Osteoblast (primary cell): ENCODE measurements around the gene CARHSP1. TPM values are rescaled to one million over a fixed set of nuclear protein-coding genes. Genes with fewer than 3 reads are reported as not detected.

Experiments used
- DNase-seq: peaks from one replicate; pipeline ENCODE4 v3.0.0; 2011; ENCODE audit warnings: low spot score, mixed read lengths; ENCODE audit not compliant: insufficient read length; ENCODE audit errors: missing footprints
- H2AFZ ChIP-seq: 2 replicates; pipeline ENCODE4 v1.6.0; 2011; ENCODE audit warnings: mild to moderate bottlenecking, low read length
- H3K27ac ChIP-seq: 2 replicates; pipeline ENCODE4 v1.5.1; 2011; ENCODE audit warnings: mild to moderate bottlenecking, low read depth, low read length, moderate library complexity
- H3K27me3 ChIP-seq: 2 replicates; pipeline ENCODE4 v1.6.0; 2012; ENCODE audit warnings: mild to moderate bottlenecking, control low read depth, inconsistent platforms, low read length, moderate library complexity; ENCODE audit not compliant: insufficient read depth
- H3K36me3 ChIP-seq: 2 replicates; pipeline ENCODE4 v1.5.1; 2011; ENCODE audit warnings: mild to moderate bottlenecking, low read length, control low read depth, moderate library complexity; ENCODE audit not compliant: insufficient read depth
- H3K4me1 ChIP-seq: 2 replicates; pipeline ENCODE4 v1.5.1; 2011; ENCODE audit warnings: mild to moderate bottlenecking, low read length, control low read depth, moderate library complexity; ENCODE audit not compliant: insufficient read depth
- H3K4me2 ChIP-seq: 2 replicates; pipeline ENCODE4 v1.6.0; 2011; ENCODE audit warnings: mild to moderate bottlenecking, low read length; ENCODE audit not compliant: insufficient read depth
- H3K4me3 ChIP-seq: fragments of 200-600 bp; sonication (generic); 3 replicates; pipeline ENCODE4 v1.5.1; 2012; ENCODE audit warnings: mild to moderate bottlenecking, low read length, inconsistent platforms; ENCODE audit not compliant: insufficient read depth
- H3K79me2 ChIP-seq: 2 replicates; pipeline ENCODE4 v1.6.0; 2012; ENCODE audit warnings: mild to moderate bottlenecking, low read length, control low read depth, inconsistent platforms; ENCODE audit not compliant: insufficient read depth
- H3K9me3 ChIP-seq: 2 replicates; pipeline ENCODE4 v1.5.1; 2011; ENCODE audit warnings: low read depth, low read length, control low read depth
- H4K20me1 ChIP-seq: 2 replicates; pipeline ENCODE4 v1.6.0; 2012; ENCODE audit warnings: mild to moderate bottlenecking, low read length, control low read depth; ENCODE audit not compliant: insufficient read depth
- total RNA-seq: library from RNA; depleted of rRNA; stranded (reverse); fragments of >200 nt; gene quantifications from 2 replicates; pipeline ENCODE4 v1.2.3, GENCODE V29; 2012
- TF ChIP-seq, protein P1 (sequence below): IDR thresholded peaks from 2 replicates; pipeline ENCODE4 v1.5.1; 2011; ENCODE audit warnings: mild to moderate bottlenecking, low read depth, low read length, moderate library complexity; ENCODE audit errors: extremely low read depth

The CARHSP1 gene
- total RNA-seq, 1 donor = 92.6 TPM

DNA sequence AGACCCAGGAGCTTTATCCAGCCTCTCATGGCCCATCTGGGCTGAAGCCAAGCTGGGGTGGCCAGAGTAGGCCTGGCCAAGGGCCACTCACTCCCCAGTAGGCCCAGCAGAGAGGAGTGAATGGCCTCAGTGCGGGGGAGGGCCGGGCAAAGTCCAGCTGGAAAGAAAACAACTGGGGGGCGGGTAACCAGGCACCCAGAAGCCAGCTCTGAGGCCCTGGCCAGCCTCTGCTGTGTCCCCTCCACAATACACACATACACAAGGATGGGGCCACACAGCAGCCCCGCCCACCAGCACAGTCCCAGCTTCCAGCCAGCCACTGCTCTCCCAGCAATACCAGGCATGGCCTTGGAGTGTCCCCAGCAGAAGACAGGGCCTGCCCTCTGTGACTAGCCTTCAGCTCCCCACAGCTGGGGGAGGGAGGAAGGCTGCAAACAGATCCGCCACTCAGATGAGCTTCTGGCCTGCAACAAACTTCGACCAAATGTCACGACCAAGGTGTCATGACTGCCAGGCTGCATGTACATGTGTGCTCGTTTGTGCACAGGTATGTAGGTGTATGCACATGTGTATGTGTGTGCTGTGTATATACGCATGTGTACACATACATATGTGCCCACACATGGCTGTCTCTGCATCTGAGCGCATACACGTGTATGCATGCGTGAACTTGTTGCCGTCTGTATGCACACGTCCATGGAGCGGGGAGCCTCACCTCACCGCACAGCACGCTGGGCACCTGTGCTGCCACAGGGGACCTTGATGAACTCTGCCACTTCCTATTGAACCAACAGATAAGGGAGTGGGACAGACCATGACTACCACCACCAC is 5.0 kb downstream of the CARHSP1 start:
- TF ChIP-seq, protein P1, sequence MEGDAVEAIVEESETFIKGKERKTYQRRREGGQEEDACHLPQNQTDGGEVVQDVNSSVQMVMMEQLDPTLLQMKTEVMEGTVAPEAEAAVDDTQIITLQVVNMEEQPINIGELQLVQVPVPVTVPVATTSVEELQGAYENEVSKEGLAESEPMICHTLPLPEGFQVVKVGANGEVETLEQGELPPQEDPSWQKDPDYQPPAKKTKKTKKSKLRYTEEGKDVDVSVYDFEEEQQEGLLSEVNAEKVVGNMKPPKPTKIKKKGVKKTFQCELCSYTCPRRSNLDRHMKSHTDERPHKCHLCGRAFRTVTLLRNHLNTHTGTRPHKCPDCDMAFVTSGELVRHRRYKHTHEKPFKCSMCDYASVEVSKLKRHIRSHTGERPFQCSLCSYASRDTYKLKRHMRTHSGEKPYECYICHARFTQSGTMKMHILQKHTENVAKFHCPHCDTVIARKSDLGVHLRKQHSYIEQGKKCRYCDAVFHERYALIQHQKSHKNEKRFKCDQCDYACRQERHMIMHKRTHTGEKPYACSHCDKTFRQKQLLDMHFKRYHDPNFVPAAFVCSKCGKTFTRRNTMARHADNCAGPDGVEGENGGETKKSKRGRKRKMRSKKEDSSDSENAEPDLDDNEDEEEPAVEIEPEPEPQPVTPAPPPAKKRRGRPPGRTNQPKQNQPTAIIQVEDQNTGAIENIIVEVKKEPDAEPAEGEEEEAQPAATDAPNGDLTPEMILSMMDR = no peak
- H3K27me3 ChIP-seq = no peaks in the 10 kb centered on the region
- no peak overlapping the region for H3K27ac ChIP-seq
- no peaks in the 10 kb centered on the region for H3K36me3 ChIP-seq
- H3K79me2 ChIP-seq = peaks cover 85% of the 10 kb centered on the region
- peaks cover 61% of the 10 kb centered on the region for H4K20me1 ChIP-seq
- H2AFZ ChIP-seq = no peak overlapping the region
- peak overlapping the region; percentile 34 for H3K4me2 ChIP-seq
- H3K9me3 ChIP-seq = no peaks in the 10 kb centered on the region
- peak; percentile 83 for DNase-seq
- no peak overlapping the region for H3K4me3 ChIP-seq
- H3K4me1 ChIP-seq = peaks cover 29% of the 10 kb centered on the region

GRCh38 chr16:8862309-8863130 is 6.3 kb downstream of the CARHSP1 start:
- H3K36me3 ChIP-seq = peaks cover 10% of the 10 kb centered on the region
- peaks cover 88% of the 10 kb centered on the region for H3K79me2 ChIP-seq
- no peak overlapping the region for H3K4me3 ChIP-seq
- H3K4me2 ChIP-seq = no peak overlapping the region
- no peaks in the 10 kb centered on the region for H3K9me3 ChIP-seq
- H2AFZ ChIP-seq = no peak overlapping the region
- H3K27me3 ChIP-seq = no peaks in the 10 kb centered on the region
- peak; percentile 64 for DNase-seq
- H3K27ac ChIP-seq = no peak overlapping the region
- peaks cover 26% of the 10 kb centered on the region for H3K4me1 ChIP-seq
- H4K20me1 ChIP-seq = peaks cover 66% of the 10 kb centered on the region
- TF ChIP-seq, protein P1 = no peak

- peaks cover 80% of the 10 kb centered on the region for H3K79me2 ChIP-seq
- no peak overlapping the region for H2AFZ ChIP-seq
- TF ChIP-seq, protein P1 = no peak
- H3K4me1 ChIP-seq = peaks cover 23% of the 10 kb centered on the region
- H3K27me3 ChIP-seq = no peaks in the 10 kb centered on the region
- H4K20me1 ChIP-seq = peaks cover 67% of the 10 kb centered on the region
- H3K9me3 ChIP-seq = no peaks in the 10 kb centered on the region
- H3K4me2 ChIP-seq = no peak overlapping the region
- H3K27ac ChIP-seq = no peak overlapping the region
- no peak for DNase-seq
- no peak overlapping the region for H3K4me3 ChIP-seq
- peaks cover 12% of the 10 kb centered on the region for H3K36me3 ChIP-seq
Measured at GRCh38 chr16:8861563-8862308, 7.1 kb downstream of the CARHSP1 start.
